Ovary (tissue), 9 donors: Measurements from ENCODE around the gene TOPBP1. TPM values are rescaled to one million over a fixed set of nuclear protein-coding genes. Genes with fewer than 3 reads are reported as not detected.

ENCODE experiments used
- DNase-seq, 5 donors: peaks; one replicate each; pipeline ENCODE4 v3.0.0-alpha.2; 2019 to 2020
- H3K27ac ChIP-seq, 2 donors: fragments of 200-600 bp; one replicate each; pipeline versions ENCODE4 v1.5.1 to v1.8.0; 2019 to 2022
- H3K27me3 ChIP-seq: fragments of 200-600 bp; one replicate; pipeline ENCODE4 v1.8.0; 2022
- H3K36me3 ChIP-seq: fragments of 200-600 bp; sonication (generic); one replicate; pipeline ENCODE4 v1.5.1; 2019
- H3K4me1 ChIP-seq: one replicate; pipeline ENCODE4 v1.8.1; 2013; ENCODE audit warnings: mild to moderate bottlenecking, moderate library complexity; ENCODE audit not compliant: insufficient read depth
- H3K4me3 ChIP-seq: fragments of 200-600 bp; sonication (generic); one replicate; pipeline ENCODE4 v1.5.1; 2017
- H3K9me3 ChIP-seq, 2 donors: fragments of 200-600 bp in 1 of 2; sonication (generic) in 1 of 2; one replicate each; pipeline versions ENCODE4 v1.5.1 to v1.8.1; 2013 to 2019; ENCODE audit warnings: mild to moderate bottlenecking in 1 of 2, moderate library complexity in 1 of 2
- CTCF ChIP-seq, 3 donors: fragments of 450-650 bp in 2 of 3; fragments of 200-600 bp in 1 of 3; IDR thresholded peaks; one replicate each; pipeline versions ENCODE4 v1.5.1 to v1.8.0; 2016 to 2022; ENCODE audit warnings: antibody characterized with exemption in 3 of 3, mild to moderate bottlenecking in 1 of 3
- EP300 ChIP-seq: sonication (generic); formaldehyde crosslinking; IDR thresholded peaks from one replicate; pipeline ENCODE4 v1.6.1; 2017; ENCODE audit warnings: antibody characterized with exemption
- POLR2A ChIP-seq: fragments of 450-650 bp; IDR thresholded peaks from one replicate; pipeline ENCODE4 v1.6.1; 2017; ENCODE audit warnings: antibody characterized with exemption, mild to moderate bottlenecking, moderate library complexity
- WGBS, 3 donors: extraction: QIAGEN DNeasy Blood & Tissue Kit in 1 of 3; methylation state at CpG; one replicate each; pipeline versions ENCODE4 v1.1.5 to v1.1.7; 2013 to 2017; 5-methylcytosine and 5-hydroxymethylcytosine counted together
- intact Hi-C, 4 donors: fragments of 100-400 bp; cut with DNase I; formaldehyde crosslinking; loops; one replicate each; pipeline versions ENCODE4 v1.11.0 to v1.15.1; 2022 to 2023
- polyA plus RNA-seq, 2 donors: library from polyadenylated mRNA; stranded (reverse); fragments of 200-250 nt in 1 of 2; fragments of 350-450 nt in 1 of 2; fragmentation: Illumina TruSeq in 1 of 2; extraction: RNeasy Lipid Tissue Mini Kit (QIAGEN cat#74804) in 1 of 2; gene quantifications; one replicate each; pipeline ENCODE4 v1.2.3, GENCODE V29; 2013 to 2014
- total RNA-seq, 7 donors: library from RNA; depleted of rRNA in 2 of 7; stranded (reverse); fragments of >200 nt in 2 of 7; fragmentation: NEBNext Ultra II Directional in 3 of 7; extraction: Animal tissue kit (Norgen Biotek cat#: 25700) in 3 of 7; gene quantifications; one replicate each; pipeline versions ENCODE4 v1.1.0 to v1.2.4, GENCODE V29; 2016 to 2023
- donor health status: DM: no; HTN: no; CAD: no; lungs with moderate emphysema.
- donor health status: DM: no; HTN: no; CAD: no.
- donor health status: Bipolar disorder and iron deficiency.
- donor health status: DM: yes; HTN: yes; CAD: no.
- donor health status: DM: no; HTN: no; CAD: no.
- donor health status: DM: yes; HTN: yes; CAD: no.

TOPBP1 gene
- total and polyA plus RNA-seq, 9 donors: 9.1 to 21.0 (median 13.4) TPM

- H3K27ac ChIP-seq: no peak overlapping the region
- H3K9me3 ChIP-seq: no peaks in the 10 kb centered on the region
- intact Hi-C loops: no loop called here
- no peaks in the 10 kb centered on the region for H3K36me3 ChIP-seq
- no peak for DNase-seq
- TF ChIP-seq EP300 (no peak), CTCF (IDR thresholded peaks at IDR 0.05) (no peak), POLR2A (no peak)
- 83 to 95% (median 89%) methylated on average over 2 of the region's 2 CpGs for WGBS, 3 donors
- peaks cover 4% of the 10 kb centered on the region for H3K4me1 ChIP-seq
- H3K27me3 ChIP-seq: no peaks in the 10 kb centered on the region
- no peak overlapping the region for H3K4me3 ChIP-seq
These were observed 90.8 kb downstream of the TOPBP1 start for GRCh38 chr3:133570937-133571320.

GRCh38 chr3:133570139-133570936 is 91.4 kb downstream of the TOPBP1 start:
- peaks cover 3% of the 10 kb centered on the region for H3K4me1 ChIP-seq
- H3K4me3 ChIP-seq: no peak overlapping the region
- intact Hi-C loops: no loop called here
- TF ChIP-seq EP300 (no peak), CTCF (IDR thresholded peaks at IDR 0.05) (no peak), POLR2A (no peak)
- WGBS, 3 donors: 82 to 85% (median 84%) methylated on average over 5 of the region's 5 CpGs
- no peak overlapping the region for H3K27ac ChIP-seq
- DNase-seq: no peak
- H3K36me3 ChIP-seq: no peaks in the 10 kb centered on the region
- no peaks in the 10 kb centered on the region for H3K27me3 ChIP-seq
- H3K9me3 ChIP-seq: no peaks in the 10 kb centered on the region

GRCh38 chr3:133568294-133569014 is 93.3 kb downstream of the TOPBP1 start:
- H3K4me3 ChIP-seq: no peak overlapping the region
- H3K27ac ChIP-seq: no peak overlapping the region
- intact Hi-C loops: no loop called here
- 60 to 73% (median 61%) methylated on average over 8 of the region's 8 CpGs for WGBS, 3 donors
- no peaks in the 10 kb centered on the region for H3K27me3 ChIP-seq
- H3K9me3 ChIP-seq: no peaks in the 10 kb centered on the region
- no peaks in the 10 kb centered on the region for H3K4me1 ChIP-seq
- no peaks in the 10 kb centered on the region for H3K36me3 ChIP-seq
- no peak for TF ChIP-seq POLR2A
- no peak for TF ChIP-seq CTCF (IDR thresholded peaks at IDR 0.05)
- no peak for TF ChIP-seq EP300
- no peak for DNase-seq

GRCh38 chr3:133563816-133564215 is 97.9 kb downstream of the TOPBP1 start:
- no peaks in the 10 kb centered on the region for H3K4me1 ChIP-seq
- TF ChIP-seq EP300 (no peak), POLR2A (no peak), CTCF (IDR thresholded peaks at IDR 0.05) (no peak)
- no peaks in the 10 kb centered on the region for H3K36me3 ChIP-seq
- no peak for DNase-seq
- WGBS, 3 donors: 55 to 57% (median 55%) methylated on average over 1 of the region's 1 CpG
- no peaks in the 10 kb centered on the region for H3K27me3 ChIP-seq
- H3K4me3 ChIP-seq: no peak overlapping the region
- intact Hi-C loops: no loop called here
- no peak overlapping the region for H3K27ac ChIP-seq
- no peaks in the 10 kb centered on the region for H3K9me3 ChIP-seq
